ENCODE results near the gene SCAMP1. TPM values are rescaled to one million over a fixed set of nuclear protein-coding genes. Genes with fewer than 3 reads are reported as not detected.

The SCAMP1 gene
- total RNA-seq, 1 donor: 24.9 TPM

- no peaks in the 10 kb centered on the region for H3K27me3 ChIP-seq (ENCODE audit: insufficient read depth, low read length)
- no peak overlapping the region for H3K4me3 ChIP-seq (ENCODE audit: low read length)
- H3K9me3 ChIP-seq (ENCODE audit: low read depth, low read length): no peaks in the 10 kb centered on the region
- no peaks in the 10 kb centered on the region for H3K4me1 ChIP-seq (ENCODE audit: insufficient read depth, low read length)
Measured at GRCh38 chr5:78518365-78519197, 158.2 kb downstream of the SCAMP1 start.

GRCh38 chr5:78519198-78519941 lies 159.0 kb downstream of the SCAMP1 start:
- Histone ChIP-seq H3K4me3 (ENCODE audit: low read length) (no peak overlapping the region), H3K4me1 (ENCODE audit: insufficient read depth, low read length) (no peaks in the 10 kb centered on the region), H3K9me3 (ENCODE audit: low read depth, low read length) (no peaks in the 10 kb centered on the region), H3K27me3 (ENCODE audit: insufficient read depth, low read length) (no peaks in the 10 kb centered on the region)

DNA sequence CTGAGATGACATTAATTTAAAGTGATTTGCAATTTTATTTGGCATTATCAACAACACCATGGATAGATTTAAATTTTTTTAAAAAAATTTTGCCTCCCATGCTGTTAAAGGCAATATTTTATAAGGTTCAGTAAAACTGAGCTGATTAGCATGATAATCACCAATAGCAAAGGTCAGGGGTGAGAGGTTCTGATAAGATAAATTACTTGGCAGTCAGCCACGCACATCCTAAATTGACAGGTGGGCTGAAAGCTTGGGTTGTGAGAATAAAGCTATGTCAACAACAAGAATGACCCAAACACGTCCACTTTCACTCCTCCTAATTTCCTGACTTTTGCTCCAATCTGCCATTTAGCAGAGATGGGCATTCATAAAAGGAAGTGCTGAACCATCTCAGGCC lies 161.0 kb downstream of the SCAMP1 start:
- Histone ChIP-seq H3K27me3 (ENCODE audit: insufficient read depth, low read length) (no peaks in the 10 kb centered on the region), H3K4me1 (ENCODE audit: insufficient read depth, low read length) (peaks cover 7% of the 10 kb centered on the region), H3K4me3 (ENCODE audit: low read length) (no peak overlapping the region), H3K9me3 (ENCODE audit: low read depth, low read length) (no peaks in the 10 kb centered on the region)

- Histone ChIP-seq H3K4me3 (ENCODE audit: low read length) (no peak overlapping the region), H3K9me3 (ENCODE audit: low read depth, low read length) (no peaks in the 10 kb centered on the region), H3K27me3 (ENCODE audit: insufficient read depth, low read length) (no peaks in the 10 kb centered on the region), H3K4me1 (ENCODE audit: insufficient read depth, low read length) (peaks cover 19% of the 10 kb centered on the region)
Measured at GRCh38 chr5:78522476-78523260, 162.3 kb downstream of the SCAMP1 start.

DNA sequence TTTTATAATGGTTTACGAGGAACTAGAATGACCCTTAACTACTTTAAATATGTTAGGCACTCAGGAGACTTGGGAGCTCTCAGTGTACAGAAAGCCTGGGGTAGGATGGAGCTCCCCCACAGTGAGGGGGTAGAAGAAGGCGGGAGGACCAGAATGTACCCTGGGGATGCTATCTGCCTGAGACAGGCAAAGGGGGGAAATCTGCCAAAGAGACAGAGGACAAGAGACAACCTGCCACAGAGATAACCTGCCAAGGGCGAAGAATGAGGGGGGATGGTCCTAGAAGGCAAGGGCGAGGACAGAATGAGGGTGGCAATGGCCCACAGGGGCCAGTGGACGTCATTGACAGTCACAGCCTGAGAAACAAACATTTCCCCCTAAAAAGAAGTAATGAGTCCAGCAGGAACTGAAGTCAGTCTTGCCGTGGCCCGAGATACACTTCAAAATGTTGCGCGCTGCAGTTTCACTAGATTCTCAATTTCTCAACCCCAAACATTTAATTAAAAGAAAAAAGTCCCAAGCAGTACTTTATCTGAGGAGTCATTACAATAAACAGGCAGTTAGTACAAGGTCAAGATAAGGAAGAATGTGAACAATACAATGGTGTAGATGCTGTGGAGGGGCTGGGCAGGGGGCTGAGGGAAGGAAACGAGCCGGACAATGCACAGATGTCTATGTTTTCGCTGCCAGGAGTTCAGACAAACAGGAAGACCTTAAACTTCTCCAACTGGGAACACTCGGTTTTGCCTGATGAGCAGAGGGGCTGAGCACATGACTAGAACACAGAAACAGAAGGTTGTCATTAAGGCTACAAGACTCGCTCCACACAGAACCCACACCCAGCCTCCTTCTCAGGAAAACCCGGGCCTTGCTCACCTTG lies 163.1 kb downstream of the SCAMP1 start:
- Histone ChIP-seq H3K4me3 (ENCODE audit: low read length) (no peak overlapping the region), H3K9me3 (ENCODE audit: low read depth, low read length) (no peaks in the 10 kb centered on the region), H3K4me1 (ENCODE audit: insufficient read depth, low read length) (peaks cover 28% of the 10 kb centered on the region), H3K27me3 (ENCODE audit: insufficient read depth, low read length) (no peaks in the 10 kb centered on the region)

DNA sequence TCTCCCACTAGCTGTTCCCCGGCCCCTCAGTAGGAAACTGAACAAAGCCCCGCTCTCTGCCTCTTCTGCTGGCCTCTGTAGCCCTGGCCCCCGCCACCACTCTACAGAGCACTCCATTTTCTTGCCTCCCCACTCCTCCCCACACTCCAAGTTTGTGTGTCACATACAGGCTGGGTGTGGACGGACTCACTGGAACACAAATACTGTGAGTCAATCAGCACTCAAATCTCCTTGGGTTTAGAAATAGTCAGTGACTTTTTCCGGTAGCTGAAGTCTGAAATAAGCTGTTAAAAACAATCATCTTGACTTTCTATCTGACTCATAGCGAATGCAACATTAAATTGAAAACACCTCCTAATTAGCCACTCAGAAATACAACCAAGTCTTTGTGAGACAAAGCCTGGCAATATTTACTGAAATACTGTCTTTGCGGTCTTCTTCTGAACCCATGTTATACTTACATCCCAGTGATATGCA lies 165.7 kb downstream of the SCAMP1 start:
- H3K27me3 ChIP-seq (ENCODE audit: insufficient read depth, low read length): no peaks in the 10 kb centered on the region
- H3K4me1 ChIP-seq (ENCODE audit: insufficient read depth, low read length): peaks cover 49% of the 10 kb centered on the region
- no peak overlapping the region for H3K4me3 ChIP-seq (ENCODE audit: low read length)
- no peaks in the 10 kb centered on the region for H3K9me3 ChIP-seq (ENCODE audit: low read depth, low read length)

GRCh38 chr5:78527054-78527859 lies 166.8 kb downstream of the SCAMP1 start:
- Histone ChIP-seq H3K9me3 (ENCODE audit: low read depth, low read length) (no peaks in the 10 kb centered on the region), H3K4me1 (ENCODE audit: insufficient read depth, low read length) (peaks cover 53% of the 10 kb centered on the region), H3K4me3 (ENCODE audit: low read length) (no peak overlapping the region), H3K27me3 (ENCODE audit: insufficient read depth, low read length) (no peaks in the 10 kb centered on the region)

DNA sequence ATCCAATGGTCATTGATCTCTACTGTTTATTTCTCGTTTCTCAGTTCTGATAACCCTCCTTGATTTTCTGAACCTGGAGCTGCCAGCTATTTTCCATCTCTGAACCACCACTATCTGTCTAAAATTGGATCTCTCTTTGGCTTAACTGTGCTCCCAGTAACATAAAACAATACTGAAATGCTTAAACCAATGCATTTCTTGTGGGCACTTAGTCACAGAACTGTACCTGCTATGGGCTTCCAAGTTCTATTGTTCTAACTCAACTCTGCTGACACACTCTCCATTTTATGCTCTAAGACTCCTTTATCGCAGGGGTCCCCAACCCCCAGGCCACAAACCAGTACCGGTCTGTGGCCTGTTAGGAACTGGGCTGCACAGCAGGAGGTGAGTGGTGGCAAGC lies 167.5 kb downstream of the SCAMP1 start:
- Histone ChIP-seq H3K9me3 (ENCODE audit: low read depth, low read length) (no peaks in the 10 kb centered on the region), H3K4me3 (ENCODE audit: low read length) (no peak overlapping the region), H3K27me3 (ENCODE audit: insufficient read depth, low read length) (no peaks in the 10 kb centered on the region), H3K4me1 (ENCODE audit: insufficient read depth, low read length) (peaks cover 53% of the 10 kb centered on the region)

Other genes starting within 250 kb of the SCAMP1 start
- 72.1 TPM for gene AP3B1, start 65.9 kb upstream of the SCAMP1 start, total RNA-seq